Testis (tissue), 2 donors: Measurements from ENCODE around the gene LRG1.

Experiments
- CTCF ChIP-seq, 3 experiments: fragments of 450-650 bp in 2 of 3; fragments of 200-600 bp in 1 of 3; sonication (generic) in 1 of 3; IDR thresholded peaks; one replicate each; pipeline ENCODE4 v1.5.1; 2016 to 2019; ENCODE audit warnings: antibody characterized with exemption in 3 of 3, mild to moderate bottlenecking in 2 of 3, moderate library complexity in 1 of 3
- POLR2A ChIP-seq: fragments of 450-650 bp; IDR thresholded peaks from one replicate; pipeline ENCODE4 v1.6.1; 2017; ENCODE audit warnings: antibody characterized with exemption, mild to moderate bottlenecking, moderate library complexity

GRCh38 chr19:4581666-4582553, 42.1 kb upstream of the LRG1 start:
- TF ChIP-seq CTCF (IDR thresholded peaks at IDR 0.05) (no peak), POLR2A (no peak)
